Stimulated activated CD4-positive, alpha-beta T cell treated with anti-CD3 and anti-CD28 coated beads, Interleukin-4, amount 100 ng/mL, for 24 hours (primary cell): ENCODE results near the gene FNDC11.
A peak's percentile ranks its signal among the peaks of the same experiment; 100 is the strongest.

Experiments
- DNase-seq: peaks from one replicate; pipeline ENCODE4 v3.0.0-alpha.2; 2020

The FNDC11 gene

DNA sequence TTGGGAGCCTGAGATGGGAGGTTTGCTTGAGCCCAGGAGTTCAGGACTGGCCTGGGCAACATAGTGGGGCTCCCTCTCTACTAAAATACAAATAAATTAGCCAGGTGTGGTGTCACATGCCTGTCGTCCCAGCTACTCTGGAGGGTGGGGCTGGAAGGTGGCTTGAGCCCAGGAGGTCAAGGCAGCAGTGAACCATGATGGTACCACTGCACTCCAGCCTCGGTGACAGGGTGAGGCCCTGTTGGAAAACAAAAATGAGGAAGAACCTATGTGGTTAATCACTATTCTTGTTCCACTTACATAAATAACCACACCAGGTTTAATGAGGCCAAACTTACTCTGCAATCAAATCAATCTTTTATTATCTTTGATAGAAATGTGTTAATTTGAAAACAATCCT is 28.0 kb upstream of the FNDC11 start:
- no peak for DNase-seq

DNA sequence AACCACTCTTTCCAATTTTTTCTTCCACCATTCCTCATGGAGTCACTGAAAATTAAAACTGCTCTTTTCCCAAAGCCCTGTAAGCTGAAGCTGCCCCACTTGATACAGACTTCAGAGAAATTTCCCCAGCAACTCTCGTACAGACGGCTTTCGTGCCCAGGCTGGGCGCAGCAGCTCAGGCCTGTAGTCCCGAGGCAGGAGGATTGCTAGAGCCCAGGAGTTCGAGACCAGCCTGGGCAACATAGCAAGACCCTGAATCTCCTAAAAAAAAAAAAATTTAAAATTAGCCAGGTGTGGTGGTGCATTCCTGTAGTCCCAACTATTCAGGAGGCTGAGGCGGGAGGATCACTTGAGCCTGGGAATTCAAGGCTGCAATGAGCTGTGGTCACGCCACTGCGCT is 26.8 kb upstream of the FNDC11 start:
- no peak for DNase-seq

DNA sequence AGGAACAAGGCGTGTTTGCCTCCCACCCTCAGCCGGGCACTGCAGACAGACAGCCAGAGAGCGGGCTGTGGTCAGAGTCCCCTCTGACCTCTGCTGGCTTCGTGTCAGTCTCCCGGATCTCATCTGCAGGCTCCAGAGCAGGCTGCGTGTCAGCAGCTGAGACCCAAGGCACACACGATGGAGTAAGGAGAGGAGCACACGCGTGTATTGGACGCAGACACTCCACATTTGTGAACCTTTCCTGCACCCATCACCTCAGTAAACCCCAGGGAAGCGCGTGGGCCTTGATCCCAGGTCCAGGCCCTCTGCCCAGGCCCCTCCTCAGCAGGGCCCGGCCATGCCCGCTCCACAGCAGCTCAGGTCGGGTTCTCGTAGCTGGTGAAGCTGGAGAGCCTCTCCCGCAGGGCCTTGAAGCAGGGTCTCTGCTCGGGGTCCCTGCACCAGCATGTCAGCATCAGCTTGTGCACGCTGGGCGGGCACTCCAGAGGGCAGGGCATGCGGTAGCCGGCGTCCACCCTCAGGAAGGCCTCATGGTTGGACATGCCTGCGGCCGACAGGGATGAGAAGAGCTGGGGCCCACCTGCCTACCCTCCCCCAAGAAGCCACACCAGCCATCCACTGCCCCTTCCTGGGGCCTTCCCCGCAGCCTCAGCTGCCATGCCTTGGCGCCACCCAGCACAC is 24.6 kb upstream of the FNDC11 start:
- no peak for DNase-seq

DNA sequence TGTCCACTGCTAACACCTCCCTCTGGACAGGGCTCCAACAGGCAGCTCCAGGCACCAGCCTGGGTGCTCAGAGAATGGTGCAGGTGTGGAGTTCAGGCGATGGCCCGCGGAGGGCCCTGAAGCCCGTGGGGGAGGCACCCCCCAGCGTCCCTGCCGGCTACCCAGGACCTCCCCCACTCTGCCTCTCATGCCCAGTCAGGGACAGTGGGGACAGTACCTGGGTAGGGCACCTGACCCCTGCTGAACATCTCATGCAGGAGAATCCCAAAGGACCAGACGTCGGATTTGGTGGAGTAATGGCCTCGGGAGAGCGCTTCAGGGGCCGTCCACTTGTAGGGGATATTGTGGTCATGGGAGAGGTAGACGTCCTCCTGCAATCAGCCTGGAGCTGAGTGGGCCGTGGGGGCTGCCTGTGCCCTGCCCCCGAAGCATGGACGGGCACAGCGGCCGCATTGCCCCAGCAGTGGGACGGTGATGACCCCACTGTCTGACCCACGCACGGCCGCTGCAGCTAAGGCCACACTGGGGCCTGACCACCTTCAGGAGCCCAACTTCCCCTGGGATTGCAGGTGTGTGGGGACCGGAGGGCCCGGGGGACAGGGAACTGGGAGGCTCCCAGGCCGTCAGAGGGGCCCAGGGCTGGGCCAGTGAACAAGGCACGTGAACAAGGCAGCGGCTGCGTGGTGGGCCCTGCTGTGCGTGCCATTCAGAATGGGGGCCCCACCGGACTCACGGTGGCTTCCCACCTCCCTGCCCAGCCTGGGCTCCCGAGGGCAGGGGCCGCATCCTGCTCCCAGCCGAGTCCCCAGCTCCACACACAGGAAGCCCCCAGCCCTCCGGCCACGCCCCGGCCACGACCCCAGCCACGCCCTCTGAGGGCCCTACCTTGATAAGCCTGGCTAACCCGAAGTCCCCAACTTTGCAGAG is 23.8 kb upstream of the FNDC11 start:
- no peak for DNase-seq

DNA sequence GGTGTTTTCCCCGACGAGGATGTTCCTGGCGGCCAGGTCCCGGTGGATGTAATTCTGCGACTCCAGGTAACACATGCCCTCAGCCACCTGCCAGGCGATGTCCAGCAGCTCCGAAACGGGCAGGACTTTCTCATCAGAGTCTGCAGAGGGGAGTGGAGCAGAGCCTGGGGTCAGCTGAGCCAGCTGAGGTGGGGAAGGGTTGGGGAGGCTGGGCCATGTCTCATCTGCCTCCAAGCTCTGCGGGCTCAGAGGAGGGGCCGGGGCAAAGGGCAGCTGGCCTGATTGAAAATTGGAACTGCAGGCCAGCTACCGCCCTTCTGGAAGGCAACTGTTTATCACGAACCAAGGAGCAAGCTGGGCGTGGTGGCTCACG is 23.2 kb upstream of the FNDC11 start:
- DNase-seq: no peak

DNA sequence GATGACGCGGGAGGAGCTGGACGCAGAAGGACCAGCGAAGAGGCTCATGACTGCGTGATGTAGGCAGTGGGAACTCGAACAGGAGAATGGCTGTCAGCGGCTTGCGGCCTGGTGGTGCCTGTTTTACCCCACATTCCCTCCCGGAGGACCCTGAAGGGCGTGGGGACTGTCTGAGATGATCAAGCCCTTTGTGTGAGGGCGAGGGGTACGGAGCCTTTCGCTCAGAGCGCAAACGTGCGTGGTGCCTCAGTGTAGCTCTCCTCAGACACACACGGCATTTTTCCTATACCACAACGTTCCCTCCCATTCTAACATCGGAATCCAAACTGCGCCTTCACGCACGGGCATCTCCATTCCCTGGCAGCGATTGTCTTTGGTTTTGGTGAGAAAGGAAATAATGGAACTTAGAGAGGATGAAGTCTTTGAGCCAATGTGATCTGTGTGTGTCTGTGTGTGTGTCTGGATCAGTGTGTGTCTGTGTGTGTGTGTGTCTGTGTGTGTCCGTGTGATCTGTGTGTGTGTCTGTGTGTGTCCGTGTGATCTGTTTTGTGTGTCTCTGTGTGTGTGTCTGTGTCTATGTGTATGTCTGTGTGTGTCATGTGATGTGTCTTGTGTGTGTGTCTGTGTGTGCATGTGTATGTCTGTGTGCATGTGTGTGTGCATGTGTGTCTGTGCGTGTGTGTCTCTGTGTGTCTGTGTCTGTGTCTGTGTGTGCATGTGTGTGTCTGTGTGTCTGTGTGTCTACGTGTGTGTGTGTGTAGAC is 22.1 kb upstream of the FNDC11 start:
- DNase-seq: no peak

DNA sequence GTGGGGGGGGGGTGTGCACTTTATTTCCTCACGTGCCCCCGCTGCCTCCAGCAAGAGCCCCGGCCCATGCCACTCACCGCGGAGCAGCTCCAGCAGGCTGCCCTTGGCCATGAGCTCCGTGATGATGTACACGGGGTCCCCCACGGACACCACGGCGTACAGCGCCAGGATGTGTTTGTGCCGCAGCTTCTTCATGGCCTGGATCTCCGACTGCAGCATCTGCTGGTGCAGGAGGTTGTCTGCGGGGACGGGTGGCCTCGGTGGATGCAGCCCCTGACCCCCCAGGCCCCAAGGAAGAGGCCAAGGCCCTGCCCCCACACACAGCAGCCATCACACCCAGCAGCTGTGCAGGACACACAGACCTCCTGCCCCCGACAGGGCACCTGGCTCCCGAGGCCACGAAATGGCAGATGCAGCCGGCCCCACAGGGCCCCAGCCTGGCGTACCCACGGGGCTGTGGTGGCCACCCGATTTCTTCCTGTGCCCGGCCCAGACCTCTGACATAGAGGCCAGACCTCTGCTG is 21.4 kb upstream of the FNDC11 start:
- DNase-seq: no peak

DNA sequence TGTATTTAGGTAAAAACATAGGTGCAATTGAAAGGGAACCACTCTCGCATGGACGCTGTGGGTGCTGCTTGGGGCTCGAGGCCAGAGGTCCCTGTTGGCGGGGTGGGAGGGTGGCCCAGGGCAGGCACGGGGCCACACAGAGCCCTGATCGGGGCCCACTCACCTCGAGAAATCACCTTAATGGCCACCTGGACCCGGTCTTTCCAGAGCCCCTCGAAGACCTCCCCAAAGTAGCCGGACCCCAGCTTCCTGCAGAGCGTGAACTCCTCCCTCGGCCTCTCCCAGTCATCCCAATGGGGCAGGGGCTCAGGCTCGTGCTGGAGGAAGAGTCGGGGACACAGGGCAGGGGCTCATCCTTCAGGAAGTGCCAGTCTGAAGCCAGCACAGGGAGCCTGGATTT is 20.6 kb upstream of the FNDC11 start:
- no peak for DNase-seq

DNA sequence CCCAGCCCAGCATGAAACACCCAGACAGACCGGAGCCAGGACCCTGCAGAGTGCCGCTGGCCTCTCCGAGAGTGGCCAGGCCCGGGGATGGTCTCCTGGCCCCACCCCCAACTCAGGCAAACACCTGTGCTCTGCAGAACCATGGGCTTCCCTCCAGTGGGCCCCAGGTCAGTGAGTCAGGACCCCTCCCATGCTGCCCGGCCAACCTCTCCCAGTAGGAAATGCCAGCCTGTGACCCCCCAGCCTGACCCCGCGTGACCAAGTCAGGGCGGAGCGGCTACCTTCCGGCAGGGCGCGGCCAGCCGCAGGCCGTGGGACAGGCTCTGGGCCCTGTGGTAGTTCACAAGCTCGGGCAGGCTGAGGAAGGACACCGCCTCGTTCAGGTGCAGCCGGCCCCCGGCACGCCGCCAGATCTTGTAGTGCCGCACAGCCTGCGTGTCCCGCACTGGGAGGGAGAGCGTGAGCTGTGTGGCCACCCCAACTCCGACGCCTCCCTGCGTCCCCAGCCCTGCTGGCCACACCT is 20.0 kb upstream of the FNDC11 start:
- no peak for DNase-seq

DNA sequence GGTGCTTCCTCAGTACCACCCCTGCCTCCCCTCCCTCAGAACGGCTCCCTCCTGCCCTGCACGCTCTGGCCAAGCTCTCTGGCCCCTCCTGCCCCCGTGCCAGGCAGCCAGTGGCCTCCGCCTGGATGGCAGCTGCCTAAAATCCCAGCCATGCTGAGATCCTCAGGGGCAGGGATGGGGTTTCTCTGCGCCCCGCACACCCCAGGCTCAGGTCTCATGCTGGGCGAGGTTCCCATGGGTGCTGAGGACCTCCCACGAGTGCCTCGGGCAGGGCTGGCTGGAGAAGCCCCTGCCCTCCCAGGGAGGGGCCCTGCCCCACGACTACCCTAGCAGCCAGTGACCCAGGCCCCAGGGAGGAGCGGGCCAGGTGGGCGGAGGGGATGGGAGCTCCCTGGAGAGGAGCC is 19.5 kb upstream of the FNDC11 start:
- DNase-seq: no peak

DNA sequence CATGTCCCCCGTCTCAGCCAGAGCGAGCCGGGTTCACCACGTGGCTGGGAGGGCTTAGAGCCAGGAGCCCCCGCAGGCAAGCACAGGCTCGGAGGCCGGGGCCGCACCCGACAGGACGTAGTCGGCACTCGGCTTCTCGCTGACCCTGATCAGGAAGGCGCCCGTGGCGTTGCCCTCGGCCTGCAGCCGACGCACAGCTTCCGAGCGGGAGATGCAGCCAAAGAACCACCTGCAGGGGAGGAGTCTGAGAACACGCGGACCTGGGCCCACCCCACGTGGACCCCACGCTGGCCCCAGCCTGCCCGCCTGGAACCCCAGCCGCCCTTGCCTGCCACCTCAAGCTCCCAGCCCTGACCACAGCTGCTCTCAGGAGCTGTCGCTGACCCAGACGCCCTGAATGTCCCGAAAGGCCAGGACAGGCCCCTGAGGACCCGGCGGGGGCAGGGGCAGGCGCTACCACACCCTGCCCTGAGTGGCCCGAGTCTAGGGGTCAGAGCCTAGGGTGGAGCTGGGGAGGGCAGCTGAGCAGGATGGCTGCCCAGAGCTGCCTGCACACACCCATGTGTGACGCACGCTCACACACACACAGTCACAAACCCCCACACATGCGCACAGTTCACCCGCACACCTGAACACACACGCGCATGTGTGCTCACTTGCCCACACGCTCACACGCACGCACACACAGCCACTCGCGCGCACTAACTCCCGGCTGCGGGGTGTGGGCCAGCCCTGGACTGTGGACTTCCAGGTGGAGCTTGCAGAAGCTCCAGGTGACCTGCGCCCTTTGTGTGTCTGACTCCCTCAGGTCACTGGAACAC is 18.9 kb upstream of the FNDC11 start:
- no peak for DNase-seq

DNA sequence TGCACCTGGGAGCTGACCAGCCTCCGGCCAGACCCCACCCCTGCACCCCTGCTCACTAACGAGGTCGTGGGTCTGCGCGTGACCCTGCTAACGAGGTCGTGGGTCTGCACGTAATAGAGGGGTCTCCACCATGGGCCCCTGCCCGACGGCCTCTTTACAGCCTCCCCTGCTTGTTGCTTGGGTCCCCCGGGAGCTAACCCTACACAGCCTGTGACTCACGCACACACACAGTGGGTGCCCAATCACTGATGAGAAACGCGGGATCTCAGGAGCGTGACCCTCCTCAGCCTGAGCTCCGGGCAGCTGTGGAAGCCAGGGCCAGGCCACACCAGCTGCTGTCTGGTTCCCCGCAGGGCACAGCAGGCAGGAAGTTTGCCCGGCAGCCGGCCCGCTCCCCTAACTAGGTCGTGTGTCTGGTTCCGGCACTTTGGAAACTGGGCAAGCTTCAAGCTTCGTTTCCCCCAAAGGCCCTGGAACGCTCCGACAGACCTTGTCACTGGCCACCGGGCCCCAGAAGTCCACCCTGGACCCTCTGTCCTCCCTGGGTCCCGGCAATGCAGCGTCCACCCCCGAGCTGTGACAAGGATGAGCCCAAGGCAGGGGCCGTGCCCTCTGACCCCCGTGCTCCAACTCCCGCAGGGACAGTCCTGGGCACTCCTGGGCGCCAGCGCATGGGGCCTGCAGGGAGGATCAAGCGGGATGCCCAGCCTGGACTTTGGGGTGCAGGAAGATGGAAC is 17.6 kb upstream of the FNDC11 start:
- no peak for DNase-seq

DNA sequence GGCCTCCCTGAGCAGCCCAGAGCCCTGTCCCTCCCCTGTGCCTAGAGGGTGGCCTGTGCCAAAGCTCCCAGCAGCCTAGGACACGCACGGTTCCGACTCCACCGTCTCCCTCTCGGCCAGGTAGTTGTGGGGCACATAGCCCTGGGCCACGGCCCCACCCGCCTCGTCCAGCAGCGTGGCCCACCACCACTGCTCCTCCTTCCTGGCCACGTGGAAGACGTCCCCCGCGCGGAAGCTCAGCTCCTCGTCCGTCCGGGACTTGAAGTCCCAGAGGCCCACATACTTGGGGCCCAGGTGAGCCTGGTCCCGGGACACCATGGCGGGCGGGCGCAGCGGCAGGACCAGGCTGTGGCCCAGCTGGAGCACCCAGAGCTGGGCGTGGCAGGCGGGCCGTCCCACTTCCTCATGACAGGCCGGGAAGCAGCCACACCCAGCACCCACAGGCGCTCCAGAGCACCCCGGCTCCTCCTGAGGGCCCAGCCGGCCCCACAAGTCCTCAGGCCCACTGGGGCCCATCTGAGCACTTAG is 16.9 kb upstream of the FNDC11 start, which contains the start of gene PTK6:
Gene PTK6, minus strand, starts transcription at position 380 of the 528 bp plus-strand sequence. Its CDS starts 62 bp downstream, at position 318.
- DNase-seq: peak; percentile 39

DNA sequence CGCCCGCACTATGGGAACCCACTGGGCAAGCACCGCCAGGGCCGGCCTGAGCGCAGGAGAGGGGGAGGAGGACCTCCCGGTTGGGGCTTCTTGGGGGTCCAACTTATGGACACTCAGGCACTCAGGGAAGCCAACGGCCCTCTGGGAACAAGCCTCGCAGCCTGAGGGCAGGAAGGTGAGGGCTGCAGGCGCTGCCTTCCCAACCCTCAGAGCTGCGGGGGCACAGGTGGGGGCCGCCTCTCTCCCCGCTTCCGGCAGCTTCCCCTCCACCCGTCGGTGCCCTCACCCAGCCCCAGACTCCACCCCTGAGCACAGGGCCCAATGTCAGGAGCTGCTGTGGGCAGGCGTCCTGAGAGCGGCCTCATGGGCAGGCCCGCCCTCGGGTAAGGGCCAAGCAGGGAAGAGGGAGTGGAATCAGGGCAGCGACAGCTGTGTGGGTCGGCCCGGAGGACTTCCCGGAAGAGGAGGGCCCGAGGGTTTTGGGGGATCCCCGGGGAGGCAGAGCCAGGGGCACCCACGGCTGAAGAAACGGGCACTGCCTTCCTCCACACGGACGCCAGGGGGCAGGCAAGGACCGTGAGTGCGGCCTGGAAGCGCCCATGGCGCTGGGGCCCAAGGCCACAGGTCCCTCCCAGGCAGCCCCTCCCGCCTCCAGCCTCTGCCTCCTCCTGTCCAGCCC is 16.3 kb upstream of the FNDC11 start:
- peak; percentile 96 for DNase-seq

DNA sequence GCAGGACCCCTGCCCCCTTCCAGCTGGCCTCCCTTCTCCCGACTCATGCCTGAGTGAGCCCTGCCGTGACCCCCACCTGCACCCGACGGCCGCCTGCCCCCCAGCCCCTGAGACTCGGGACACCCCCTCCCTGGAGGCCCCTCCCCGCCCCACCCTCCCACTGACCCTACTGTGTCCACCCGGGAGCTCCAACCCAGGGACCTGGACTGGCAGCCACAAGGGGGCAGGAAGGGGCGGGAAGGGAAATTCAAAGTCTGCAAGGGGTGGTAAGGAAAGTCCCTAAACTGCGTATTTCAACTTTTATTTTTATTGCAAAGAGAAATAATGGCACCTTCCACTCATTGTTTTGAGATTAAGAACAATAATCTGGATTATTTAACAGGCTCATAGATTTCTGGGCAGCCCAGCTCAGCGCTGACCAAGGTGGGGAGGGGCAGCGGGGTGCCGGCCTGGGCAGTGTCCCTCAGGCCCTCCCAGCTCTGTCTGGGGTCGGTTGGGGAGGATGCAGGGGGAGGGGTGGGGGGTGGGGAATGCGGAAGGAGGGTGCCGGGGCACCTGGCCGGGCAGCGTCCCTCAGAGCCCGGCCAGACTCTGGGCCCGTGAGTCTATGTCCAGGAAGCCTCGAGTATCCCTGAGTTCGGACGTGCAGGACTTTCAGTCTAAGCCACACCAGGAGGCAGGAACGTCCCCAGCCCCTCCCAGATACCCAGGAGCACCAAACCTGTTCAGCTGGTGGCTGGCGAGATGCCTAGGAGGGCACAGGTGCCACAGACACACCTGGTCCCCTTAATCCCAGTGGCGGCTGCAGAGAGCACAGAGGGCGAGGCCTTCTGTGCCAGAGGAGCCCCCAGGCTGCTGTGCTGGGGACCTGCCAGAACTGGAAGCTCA is 15.5 kb upstream of the FNDC11 start:
- DNase-seq: peak; percentile 31

DNA sequence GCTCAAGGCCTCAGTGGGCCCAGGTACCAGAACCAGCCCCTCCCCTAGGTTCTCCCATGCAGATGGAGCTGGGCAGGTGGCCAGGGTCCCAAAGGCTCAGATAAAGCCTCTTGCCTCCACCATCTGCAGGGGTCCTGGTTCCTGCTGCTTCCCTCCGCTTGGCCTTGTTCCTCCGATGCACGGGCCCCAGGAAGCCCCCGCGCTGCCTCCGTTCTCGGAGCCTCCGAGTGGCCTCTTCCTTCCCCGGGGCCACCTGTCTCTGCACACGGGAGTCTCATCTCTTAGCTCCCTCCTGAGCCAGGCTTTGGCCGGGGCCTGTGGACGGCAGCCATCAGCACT is 14.9 kb upstream of the FNDC11 start:
- DNase-seq: no peak

DNA sequence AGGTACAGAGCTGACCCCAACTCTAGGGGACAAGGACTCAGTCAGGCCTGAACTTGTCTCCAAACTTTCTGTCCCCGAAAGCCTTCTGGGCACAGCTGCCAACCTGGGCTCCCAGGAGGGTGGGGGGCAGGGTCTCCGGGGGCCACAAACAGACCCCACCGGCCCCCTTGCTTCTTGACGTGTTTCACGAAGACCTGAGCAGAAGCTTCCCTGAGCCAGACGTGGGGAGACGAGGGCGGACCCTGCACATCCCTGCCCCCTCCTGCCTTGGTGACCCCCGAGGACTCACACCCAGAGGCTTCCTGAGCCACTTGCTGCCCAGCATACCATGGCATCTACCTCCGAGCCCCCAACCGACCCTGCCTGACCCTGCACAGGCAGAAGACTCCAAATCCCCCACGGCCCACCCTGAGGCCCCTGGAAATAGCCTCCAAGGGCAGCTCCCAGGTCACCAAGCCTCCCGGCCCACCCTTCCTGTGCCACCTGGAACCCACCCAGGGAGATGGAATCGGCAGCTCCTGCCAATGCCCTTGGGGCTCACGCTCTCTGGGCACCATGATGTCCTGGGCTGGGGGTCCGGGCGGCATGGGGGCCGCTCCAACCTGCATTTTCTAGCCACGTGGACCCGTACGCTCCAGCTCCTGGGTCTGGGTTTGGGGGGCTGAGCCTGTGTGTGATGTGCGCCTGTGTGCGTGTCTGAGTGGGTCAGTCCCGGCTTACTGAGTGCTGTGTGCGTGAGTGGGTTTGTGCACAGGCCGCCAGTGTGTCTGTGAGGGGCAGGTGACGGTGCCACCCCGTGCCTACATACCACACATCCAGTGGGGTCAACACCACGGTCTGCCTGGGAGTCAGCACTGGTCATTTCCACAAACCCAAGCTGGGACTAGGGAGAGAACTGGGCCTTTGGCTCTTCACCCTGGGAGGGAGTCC is 14.3 kb upstream of the FNDC11 start:
- DNase-seq: no peak

DNA sequence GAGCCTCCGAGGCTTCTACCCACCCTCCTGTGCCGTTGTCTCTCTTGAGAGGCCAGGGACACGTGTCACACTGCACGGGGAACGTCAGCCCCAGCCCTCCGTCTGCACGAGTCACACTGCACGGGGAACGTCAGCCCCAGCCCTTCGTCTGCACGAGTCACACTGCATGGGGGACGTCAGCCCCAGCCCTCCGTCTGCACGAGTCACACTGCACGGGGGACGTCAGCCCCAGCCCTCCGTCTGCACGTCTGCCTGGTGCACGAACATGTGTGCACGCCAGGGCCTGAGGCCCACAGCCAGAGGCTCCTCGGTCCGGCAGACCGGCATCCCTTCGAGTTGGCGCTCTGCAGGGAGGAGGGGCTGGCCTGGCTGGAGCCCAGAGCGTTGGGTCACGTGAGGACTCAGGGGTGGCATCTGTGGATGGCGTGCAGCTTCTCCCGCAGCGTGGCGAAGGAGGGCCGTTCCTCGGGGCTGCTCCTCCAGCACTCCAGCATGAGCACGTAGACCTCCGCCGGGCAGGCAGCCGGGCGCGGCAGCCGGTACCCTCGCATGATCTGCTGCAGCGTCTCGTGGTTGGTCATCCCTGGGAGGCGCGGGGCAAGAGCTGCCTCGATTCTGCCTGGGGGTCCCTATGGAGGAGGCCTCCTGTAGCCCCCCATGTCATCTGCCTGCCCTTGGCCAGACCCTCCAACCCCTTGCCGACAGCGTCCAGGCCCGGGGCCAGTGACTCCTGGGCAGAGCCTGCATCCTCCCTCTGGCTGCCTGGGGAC is 13.4 kb upstream of the FNDC11 start:
- no peak for DNase-seq
